HepG2 (cell line): ENCODE results near the gene BOLL. TPM values are rescaled to one million over a fixed set of nuclear protein-coding genes. Genes with fewer than 3 reads are reported as not detected.

Experiments
- ATAC-seq: fragments of 200-7000 bp; cut with Tn5 transposase; 3 replicates; pipeline ENCODE4 v1.9.1; 2020; ENCODE audit warnings: mild to moderate bottlenecking, moderate library complexity
- BruUV-seq: library from RNA; stranded (reverse); fragments of 400-500 nt; replicated peaks from 2 replicates; lab custom pipeline; 2021; lab: Mats Ljungman, UMichigan
- CTCF ChIA-PET: fragments of 300-600 bp; formaldehyde crosslinking; extraction: SDS; loops from one replicate; lab custom pipeline; 2021; ENCODE audit warnings: low total read pairs, inconsistent platforms, low intra/inter-chr PET ratio; lab: Yijun Ruan, JAX
- POLR2A ChIA-PET: fragments of 350-600 bp; sonication (Branson Sonifier 250); formaldehyde crosslinking; loops from one replicate; lab custom pipeline; 2020; ENCODE audit warnings: antibody characterized with exemption, inconsistent platforms; lab: Yijun Ruan, JAX
- DNase-seq: peaks from one replicate; pipeline ENCODE4 v3.0.0-alpha.2; 2015; ENCODE audit warnings: low spot score
- FAIRE-seq: peaks from 3 replicates; lab custom pipeline; 2011; peaks lifted over from hg19 to GRCh38; lab: Jason Lieb, UNC
- H2AFZ ChIP-seq: one replicate; pipeline ENCODE4 v1.6.1; 2011; ENCODE audit warnings: low read length, inconsistent platforms
- H3K27ac ChIP-seq: fragments of 300-600 bp; 3 replicates; pipeline ENCODE4 v1.8.0; 2011; ENCODE audit warnings: mixed run types, mild to moderate bottlenecking, mixed read lengths, low read length, inconsistent platforms; ENCODE audit not compliant: insufficient read depth; ENCODE audit errors: extremely low read length
- H3K27me3 ChIP-seq, 2 experiments: fragments of 200-600 bp in 1 of 2; 2 replicates in 1 of 2; 3 replicates in 1 of 2; pipeline versions ENCODE4 v1.6.0 to v1.8.0; 2011; ENCODE audit warnings: low read length in 2 of 2, mild to moderate bottlenecking in 2 of 2, moderate library complexity in 2 of 2, inconsistent platforms in 1 of 2; ENCODE audit not compliant: insufficient read depth in 2 of 2, control insufficient read depth in 1 of 2
- H3K36me3 ChIP-seq, 2 experiments: fragments of 200-600 bp in 1 of 2; replicated peaks in 1 of 2; 2 replicates in 1 of 2; 3 replicates in 1 of 2; pipeline versions ENCODE4 v1.5.1 to v1.8.0; 2011; ENCODE audit warnings: low read length in 2 of 2, inconsistent platforms in 1 of 2; ENCODE audit not compliant: insufficient read depth in 2 of 2, control insufficient read depth in 1 of 2
- H3K4me1 ChIP-seq: 2 replicates; pipeline ENCODE4 v1.5.1; 2012; ENCODE audit warnings: low read length, inconsistent platforms; ENCODE audit not compliant: insufficient read depth
- H3K4me2 ChIP-seq: 2 replicates; pipeline ENCODE4 v1.6.0; 2011; ENCODE audit warnings: low read depth, low read length, inconsistent platforms
- H3K4me3 ChIP-seq, 3 experiments: fragments of 200-600 bp in 1 of 3; sonication (generic), shearing (Covaris generic) in 1 of 3; replicated peaks in 1 of 3; 2 replicates each; pipeline ENCODE4 v1.5.1; 2011 to 2016; ENCODE audit warnings: low read length in 3 of 3, inconsistent platforms in 2 of 3, low read depth in 2 of 3, mild to moderate bottlenecking in 2 of 3, control low read depth in 1 of 3, mixed read lengths in 1 of 3; ENCODE audit not compliant: insufficient read depth in 1 of 3
- H3K79me2 ChIP-seq: one replicate; pipeline ENCODE4 v1.6.1; 2011; ENCODE audit warnings: low read length, inconsistent platforms; ENCODE audit not compliant: insufficient read depth
- H3K9ac ChIP-seq: 2 replicates; pipeline ENCODE4 v1.6.0; 2011; ENCODE audit warnings: mild to moderate bottlenecking, low read depth, low read length, inconsistent platforms; ENCODE audit not compliant: insufficient read depth
- H3K9me3 ChIP-seq: 2 replicates; pipeline ENCODE4 v1.5.1; 2012; ENCODE audit warnings: mild to moderate bottlenecking, low read length
- H4K20me1 ChIP-seq: 2 replicates; pipeline ENCODE4 v1.6.0; 2011; ENCODE audit warnings: inconsistent platforms, mild to moderate bottlenecking, low read length, moderate library complexity; ENCODE audit not compliant: insufficient read depth
- BCL6 ChIP-seq: IDR thresholded peaks from 2 replicates; pipeline ENCODE4 v1.6.1; 2016; ENCODE audit warnings: missing genetic modification reagents, missing compliant biosample characterization
- ZNF281 ChIP-seq: sonication (generic); formaldehyde crosslinking; IDR thresholded peaks from 2 replicates; pipeline ENCODE4 v1.4.0; 2020; ENCODE audit warnings: missing genetic modification reagents, borderline replicate concordance
- in situ Hi-C: cut with HindIII; loops from 2 replicates; pipeline ENCODE4 v1.10.0; 2017; ENCODE audit warnings: low pct_unique_long_range_greater_than_20kb; ENCODE audit not compliant: extremely low pct_ligation_motif_present
- intact Hi-C: fragments of 100-400 bp; cut with micrococcal nuclease; formaldehyde crosslinking; loops from one replicate; pipeline ENCODE4 v1.10.0; 2022; ENCODE audit not compliant: unreplicated experiment
- polyA plus RNA-seq, 8 experiments: library from polyadenylated mRNA; depleted of rRNA in 3 of 8; stranded (reverse) in 7 of 8; unstranded in 1 of 8; fragments of >200 nt; fragmentation: Illumina TruSeq in 4 of 8; extraction: Trizol in 4 of 8; gene quantifications; 2 replicates each; pipeline versions ENCODE4 v1.2.1 to v1.2.3, GENCODE V29; 2011 to 2016; ENCODE audit warnings: low read depth in 4 of 8, missing spikeins in 1 of 8, mixed read lengths in 1 of 8; ENCODE audit not compliant: insufficient read depth in 1 of 8
- total RNA-seq, 5 experiments: library from RNA; depleted of rRNA; stranded (reverse); fragments of >200 nt; fragmentation: Illumina TruSeq; extraction: Trizol; gene quantifications; 2 replicates each; pipeline ENCODE4 v1.2.3, GENCODE V29; 2016; ENCODE audit warnings: low read depth in 1 of 5
- TF ChIP-seq, protein P1 (sequence below): IDR thresholded peaks from 2 replicates; pipeline ENCODE4 v1.4.0; 2020; ENCODE audit warnings: mild to moderate bottlenecking, missing genetic modification reagents

Gene BOLL
- total and polyA plus RNA-seq, 2 of the 13 experiments (the other 11 are each of a cell fraction or from before 2014, with no cell fraction given), result not detected

- peak; percentile 92 for TF ChIP-seq ZNF281 (CRISPR knock-in tag)
- TF ChIP-seq, protein P1, sequence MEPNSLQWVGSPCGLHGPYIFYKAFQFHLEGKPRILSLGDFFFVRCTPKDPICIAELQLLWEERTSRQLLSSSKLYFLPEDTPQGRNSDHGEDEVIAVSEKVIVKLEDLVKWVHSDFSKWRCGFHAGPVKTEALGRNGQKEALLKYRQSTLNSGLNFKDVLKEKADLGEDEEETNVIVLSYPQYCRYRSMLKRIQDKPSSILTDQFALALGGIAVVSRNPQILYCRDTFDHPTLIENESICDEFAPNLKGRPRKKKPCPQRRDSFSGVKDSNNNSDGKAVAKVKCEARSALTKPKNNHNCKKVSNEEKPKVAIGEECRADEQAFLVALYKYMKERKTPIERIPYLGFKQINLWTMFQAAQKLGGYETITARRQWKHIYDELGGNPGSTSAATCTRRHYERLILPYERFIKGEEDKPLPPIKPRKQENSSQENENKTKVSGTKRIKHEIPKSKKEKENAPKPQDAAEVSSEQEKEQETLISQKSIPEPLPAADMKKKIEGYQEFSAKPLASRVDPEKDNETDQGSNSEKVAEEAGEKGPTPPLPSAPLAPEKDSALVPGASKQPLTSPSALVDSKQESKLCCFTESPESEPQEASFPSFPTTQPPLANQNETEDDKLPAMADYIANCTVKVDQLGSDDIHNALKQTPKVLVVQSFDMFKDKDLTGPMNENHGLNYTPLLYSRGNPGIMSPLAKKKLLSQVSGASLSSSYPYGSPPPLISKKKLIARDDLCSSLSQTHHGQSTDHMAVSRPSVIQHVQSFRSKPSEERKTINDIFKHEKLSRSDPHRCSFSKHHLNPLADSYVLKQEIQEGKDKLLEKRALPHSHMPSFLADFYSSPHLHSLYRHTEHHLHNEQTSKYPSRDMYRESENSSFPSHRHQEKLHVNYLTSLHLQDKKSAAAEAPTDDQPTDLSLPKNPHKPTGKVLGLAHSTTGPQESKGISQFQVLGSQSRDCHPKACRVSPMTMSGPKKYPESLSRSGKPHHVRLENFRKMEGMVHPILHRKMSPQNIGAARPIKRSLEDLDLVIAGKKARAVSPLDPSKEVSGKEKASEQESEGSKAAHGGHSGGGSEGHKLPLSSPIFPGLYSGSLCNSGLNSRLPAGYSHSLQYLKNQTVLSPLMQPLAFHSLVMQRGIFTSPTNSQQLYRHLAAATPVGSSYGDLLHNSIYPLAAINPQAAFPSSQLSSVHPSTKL, result peak; percentile 45; the same call in 1 of the 2 replicates
- TF ChIP-seq, all 625 proteins: peak for 13; not testable (repeated sequence) for 612
Measured at GRCh38 chr2:197728555-197729544, 56.3 kb downstream of the BOLL start (continued).

DNA sequence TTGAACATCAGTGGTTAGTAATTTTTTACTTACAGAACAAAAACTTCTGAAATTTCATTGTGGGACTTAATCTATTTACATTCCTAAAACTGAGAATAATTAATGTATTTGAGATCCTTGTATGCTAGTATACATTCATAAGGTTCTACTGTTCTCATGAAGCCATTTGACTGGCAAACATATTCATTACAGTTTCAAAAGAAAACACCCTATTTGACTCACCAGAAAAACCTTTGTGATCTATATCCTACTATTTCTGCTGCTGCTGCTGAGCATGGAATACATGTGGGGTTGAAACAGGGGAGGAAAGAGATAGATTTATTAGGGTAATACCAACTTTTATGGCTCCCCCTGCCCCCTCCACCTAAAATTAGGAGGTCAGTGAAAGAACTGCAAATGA lies 58.1 kb downstream of the BOLL start:
- Histone ChIP-seq H3K9me3 (no peaks in the 10 kb centered on the region), H2AFZ (no peak overlapping the region), H3K9ac (no peak overlapping the region), H3K4me2 (no peak overlapping the region), H3K4me3 (no peak overlapping the region), H3K79me2 (no peaks in the 10 kb centered on the region), H3K27me3 (no peaks in the 10 kb centered on the region), H3K4me1 (no peaks in the 10 kb centered on the region), H3K36me3 (no peaks in the 10 kb centered on the region), H4K20me1 (no peaks in the 10 kb centered on the region), H3K27ac (no peak overlapping the region)
- POLR2A ChIA-PET, result no interaction called here
- no peak for DNase-seq
- no peak for FAIRE-seq
- intact Hi-C loops (loop anchor here (1.0 kb wide), 1 partner anchor 11 kb away; no protein-coding TSS in a partner anchor), in situ Hi-C loops (no loop called here)
- no peak for TF ChIP-seq BCL6
- BruUV-seq, result no TSS peak
- ATAC-seq, result no peak
- CTCF ChIA-PET, result no interaction called here
